HG03135 (cell line): ENCODE results near the gene RBM38.

ENCODE experiments used
- ATAC-seq: cut with Tn5 transposase; IDR thresholded peaks from one replicate; pipeline ENCODE4 v1.9.1; 2021; ENCODE audit warnings: mild to moderate bottlenecking, moderate library complexity; ENCODE audit not compliant: unreplicated experiment

RBM38 gene

GRCh38 chr20:57402206-57403125 is 11.3 kb downstream of the RBM38 start:
- ATAC-seq: no peak

DNA sequence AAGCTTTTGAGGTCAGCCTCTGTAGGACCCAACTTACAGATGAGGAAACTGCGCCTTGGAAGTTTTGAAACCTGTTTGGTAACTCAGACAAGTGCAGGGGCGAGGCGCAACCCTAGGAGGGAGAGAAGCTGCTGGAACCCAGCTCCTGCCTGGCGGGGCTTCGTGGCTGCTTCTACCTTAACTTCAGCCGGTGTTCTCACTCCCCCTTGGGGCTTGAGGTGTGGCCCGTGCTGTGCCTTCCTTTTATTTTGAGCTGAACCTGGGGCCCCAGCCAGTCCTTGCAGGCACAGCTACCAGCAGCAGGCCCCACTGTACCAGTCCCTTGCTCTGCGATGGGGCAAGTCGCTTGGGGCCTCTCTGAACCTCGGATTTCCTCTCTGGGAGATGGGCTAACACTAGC is 12.0 kb downstream of the RBM38 start:
- ATAC-seq: no peak

GRCh38 chr20:57404006-57404405 is 12.8 kb downstream of the RBM38 start:
- ATAC-seq: no peak

- ATAC-seq: no peak
Measured at GRCh38 chr20:57404419-57405072, 13.3 kb downstream of the RBM38 start.

GRCh38 chr20:57405236-57406016 is 14.2 kb downstream of the RBM38 start:
- ATAC-seq: no peak

GRCh38 chr20:57407541-57407956 is 16.4 kb downstream of the RBM38 start:
- ATAC-seq: no peak

DNA sequence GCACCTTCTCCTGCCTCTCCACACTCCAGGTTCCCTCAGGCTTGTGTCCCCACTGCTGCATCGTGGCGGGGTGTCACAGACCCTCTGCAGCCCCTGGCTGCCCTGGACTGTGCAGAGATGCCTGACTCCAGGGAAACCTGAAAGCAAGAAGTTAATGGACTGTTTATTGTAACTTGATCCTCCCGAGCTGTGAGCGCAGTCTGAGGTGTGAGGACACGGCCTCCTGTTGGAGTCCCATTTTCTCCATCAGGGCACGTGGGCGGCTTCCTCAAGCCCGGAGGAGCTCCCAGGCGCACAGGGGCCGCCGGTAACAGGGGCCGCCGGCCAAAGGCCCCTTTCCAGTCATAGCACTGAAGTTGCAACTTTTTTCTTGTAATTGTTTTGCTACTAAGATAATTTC is 16.9 kb downstream of the RBM38 start:
- ATAC-seq: no peak

DNA sequence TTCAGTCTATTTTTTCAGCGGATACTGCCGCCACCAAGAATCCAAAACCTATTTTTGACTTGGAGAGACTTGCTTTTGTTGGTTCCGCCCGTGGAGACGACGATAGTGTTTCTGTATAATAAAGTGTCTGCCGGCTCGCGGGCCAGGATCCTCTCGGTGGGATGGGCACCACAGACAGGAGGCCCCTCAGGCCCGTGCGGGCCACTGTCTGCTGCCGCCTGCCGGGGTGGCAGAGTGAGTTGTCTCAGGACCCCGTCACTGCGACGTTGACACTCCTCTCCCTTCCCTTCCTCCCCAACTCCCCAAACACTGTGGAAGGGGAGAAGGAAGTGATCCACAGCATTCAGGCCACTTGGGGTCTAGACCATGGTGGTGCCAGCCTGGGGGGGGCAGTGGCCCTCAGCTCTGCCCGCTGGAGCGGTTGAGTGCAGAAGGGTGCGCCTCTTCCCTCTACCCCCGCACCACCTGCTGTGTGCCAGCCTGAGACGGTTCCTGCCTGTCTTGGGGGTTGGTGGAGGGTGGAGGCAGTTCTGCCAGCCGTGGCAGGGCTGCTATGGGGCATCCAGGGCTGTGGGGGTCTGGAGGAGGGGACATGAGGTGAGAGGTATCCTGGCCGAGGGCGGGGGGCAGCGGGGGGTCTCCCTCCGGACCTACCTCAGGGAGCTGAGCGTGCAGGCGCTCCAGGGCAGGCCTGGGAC is 17.5 kb downstream of the RBM38 start:
- no peak for ATAC-seq

DNA sequence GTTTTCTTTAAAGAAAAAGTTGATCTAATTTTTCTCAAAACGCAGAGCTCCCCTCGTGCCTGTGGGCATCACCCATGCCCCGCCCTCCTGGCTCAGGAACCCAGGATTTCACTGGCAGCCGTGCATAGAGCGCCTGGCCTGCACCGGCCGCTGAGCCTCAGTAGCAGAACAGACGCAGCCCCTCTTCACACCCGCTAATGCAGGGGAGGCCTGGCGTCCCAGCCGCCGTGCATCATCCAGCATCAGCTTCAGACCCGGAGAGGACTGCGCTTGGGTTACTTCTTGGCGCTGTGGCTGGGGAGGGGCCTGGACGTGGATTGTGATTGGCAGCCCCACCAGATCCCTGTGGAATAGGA is 18.1 kb downstream of the RBM38 start:
- ATAC-seq: no peak

DNA sequence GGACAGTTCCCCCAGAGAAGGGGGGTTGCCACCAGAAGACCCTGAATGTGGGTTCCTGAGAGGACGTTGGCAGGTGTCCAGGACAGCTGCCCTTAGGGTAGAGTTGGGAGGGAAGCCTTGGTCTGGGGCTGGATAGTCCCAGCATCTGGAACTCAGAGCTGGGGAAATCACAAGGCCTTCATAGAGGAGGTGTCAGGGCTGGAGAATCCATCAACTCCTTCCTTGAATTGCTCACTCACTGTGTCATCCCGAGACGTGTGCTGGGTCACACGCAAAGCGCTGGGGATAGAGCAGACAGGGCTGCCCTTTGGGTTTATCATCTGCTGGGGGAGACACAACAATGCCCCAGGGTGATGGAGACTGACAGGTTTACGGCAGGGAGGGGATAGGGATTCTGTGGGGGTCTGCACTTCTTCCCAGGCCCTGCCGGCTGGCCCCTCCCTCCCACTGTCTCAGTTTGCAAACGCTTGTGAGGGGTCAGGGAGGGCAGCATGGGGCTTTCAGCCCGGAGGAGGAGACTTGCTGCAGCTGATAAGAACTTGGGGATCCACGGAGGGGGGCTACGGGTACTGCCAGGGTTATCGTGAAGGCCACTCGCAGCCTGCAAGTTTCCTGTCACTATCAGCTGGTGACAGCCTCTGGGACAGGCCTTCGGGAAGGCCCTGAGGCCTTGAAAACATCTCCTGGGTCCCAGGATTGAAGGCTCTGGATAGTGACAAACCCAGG is 18.6 kb downstream of the RBM38 start:
- no peak for ATAC-seq

DNA sequence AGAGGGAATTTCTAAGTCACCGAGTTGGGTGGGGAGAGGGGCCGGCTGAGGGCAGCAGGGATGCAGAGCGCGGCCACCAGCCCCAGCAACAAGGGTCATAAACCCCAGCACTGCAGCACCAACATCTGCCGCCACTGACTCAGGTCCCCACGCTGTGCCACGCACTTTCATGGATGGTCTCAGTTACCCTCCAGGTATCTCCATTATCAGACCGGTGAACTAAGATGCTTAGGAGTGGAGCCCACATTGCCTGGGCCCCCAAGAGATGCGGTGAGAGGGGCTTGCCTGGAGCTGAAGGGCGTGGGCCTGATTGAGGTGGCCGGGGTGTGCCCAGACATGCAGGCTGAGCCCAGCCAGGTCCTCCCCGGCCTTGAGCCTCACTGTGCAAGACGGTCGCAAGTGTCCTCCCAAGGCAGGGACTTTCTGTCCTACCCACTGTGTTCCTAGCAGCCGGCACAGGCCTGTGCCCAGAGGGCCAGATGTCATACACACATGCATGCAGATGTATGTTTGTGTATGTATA is 19.3 kb downstream of the RBM38 start:
- no peak for ATAC-seq

- no peak for ATAC-seq
Measured at GRCh38 chr20:57410924-57411323, 19.7 kb downstream of the RBM38 start.

- ATAC-seq: no peak
Measured at GRCh38 chr20:57411406-57412283, 20.4 kb downstream of the RBM38 start.

DNA sequence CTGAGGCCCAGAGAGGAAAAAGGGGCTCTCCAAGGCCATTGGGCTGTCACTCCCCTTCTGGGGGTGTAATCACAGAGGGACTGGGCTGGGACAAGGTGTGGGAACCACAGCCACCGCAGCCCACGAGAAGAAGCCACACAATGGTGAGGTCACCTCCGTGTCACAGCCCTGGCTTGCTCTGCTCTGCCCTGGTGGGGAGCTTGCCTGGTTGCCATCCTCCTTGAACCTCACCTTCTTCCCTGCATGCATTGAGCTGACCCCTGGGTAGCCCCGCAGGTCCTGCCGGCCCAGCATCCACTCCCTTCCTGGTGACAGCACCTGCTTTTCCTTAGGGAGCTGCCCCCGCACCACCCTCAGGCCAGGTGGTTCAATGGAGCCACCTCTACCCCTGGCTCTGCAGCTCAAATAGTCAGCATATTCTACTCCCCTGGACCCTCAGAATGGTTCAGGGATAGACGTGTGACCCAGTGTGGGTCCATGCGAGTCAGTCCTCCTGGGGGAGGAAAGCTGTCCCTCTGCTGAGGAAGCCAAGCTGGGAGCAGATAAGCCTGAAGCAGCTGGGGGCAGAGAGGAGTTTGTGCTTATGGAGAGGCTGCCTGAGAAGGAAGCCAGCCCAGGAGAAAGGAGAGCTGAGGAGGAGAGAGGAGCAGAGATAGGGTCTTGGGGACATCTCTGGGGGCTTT is 21.3 kb downstream of the RBM38 start:
- no peak for ATAC-seq

GRCh38 chr20:57413986-57414385 is 22.8 kb downstream of the RBM38 start:
- no peak for ATAC-seq

GRCh38 chr20:57414867-57415592 is 23.8 kb downstream of the RBM38 start:
- no peak for ATAC-seq

DNA sequence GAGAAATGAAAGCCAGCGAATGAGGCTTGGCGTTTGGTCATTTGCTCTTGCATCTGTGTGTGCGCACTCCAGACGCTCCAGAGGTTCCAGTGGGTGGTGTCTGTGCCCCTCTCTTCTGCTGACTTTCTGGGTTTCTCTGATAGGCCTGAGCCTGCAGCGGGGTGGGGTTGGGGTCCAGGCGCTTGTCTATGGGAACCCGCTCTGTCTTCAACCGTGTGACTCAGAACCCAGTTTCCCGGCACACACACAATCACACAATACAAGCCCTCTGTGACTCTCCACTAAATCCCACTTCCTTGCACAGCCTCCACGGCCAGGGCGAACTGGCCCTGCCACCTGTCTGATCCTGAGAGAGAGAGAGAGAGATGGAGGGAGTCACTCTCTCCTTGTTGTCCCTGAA is 24.6 kb downstream of the RBM38 start:
- no peak for ATAC-seq
